Tibial nerve (tissue), 4 donors: ENCODE results near the gene PTPRE.

Source experiments
- EP300 ChIP-seq, 2 donors: sonication (generic); formaldehyde crosslinking; IDR thresholded peaks; one replicate each; pipeline ENCODE4 v1.6.1; 2017; ENCODE audit warnings: antibody characterized with exemption in 2 of 2, mild to moderate bottlenecking in 1 of 2
- POLR2A ChIP-seq, 2 donors: fragments of 450-650 bp; IDR thresholded peaks; one replicate each; pipeline ENCODE4 v1.6.1; 2017; ENCODE audit warnings: antibody characterized with exemption in 2 of 2, mild to moderate bottlenecking in 2 of 2, moderate library complexity in 2 of 2
- TF ChIP-seq, protein P1 (sequence below), 5 experiments: fragments of 200-600 bp in 3 of 5; fragments of 450-650 bp in 2 of 5; sonication (generic) in 3 of 5; IDR thresholded peaks; one replicate each; pipeline ENCODE4 v1.5.1; 2016 to 2019; ENCODE audit warnings: antibody characterized with exemption in 5 of 5, mild to moderate bottlenecking in 3 of 5, moderate library complexity in 2 of 5

DNA sequence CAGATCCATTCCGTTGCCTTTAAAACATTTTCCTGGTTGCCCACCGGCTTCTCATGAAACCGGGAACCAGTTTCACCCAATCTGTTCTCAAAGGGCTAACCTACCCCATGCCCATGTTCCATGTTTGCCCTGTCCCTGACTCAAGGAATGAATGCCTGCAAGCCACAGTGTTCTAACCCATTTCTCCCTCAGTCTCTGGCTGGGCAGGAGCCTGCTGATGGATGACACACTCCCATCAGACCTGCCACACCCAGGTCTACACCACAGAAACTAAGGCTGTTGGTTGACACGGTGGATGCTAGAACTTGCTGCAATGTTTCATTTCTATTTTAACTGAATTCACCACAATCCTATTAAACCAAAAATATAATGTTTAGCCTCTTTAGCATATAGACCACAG is 29.8 kb upstream of the PTPRE start:
- TF ChIP-seq, protein P1, sequence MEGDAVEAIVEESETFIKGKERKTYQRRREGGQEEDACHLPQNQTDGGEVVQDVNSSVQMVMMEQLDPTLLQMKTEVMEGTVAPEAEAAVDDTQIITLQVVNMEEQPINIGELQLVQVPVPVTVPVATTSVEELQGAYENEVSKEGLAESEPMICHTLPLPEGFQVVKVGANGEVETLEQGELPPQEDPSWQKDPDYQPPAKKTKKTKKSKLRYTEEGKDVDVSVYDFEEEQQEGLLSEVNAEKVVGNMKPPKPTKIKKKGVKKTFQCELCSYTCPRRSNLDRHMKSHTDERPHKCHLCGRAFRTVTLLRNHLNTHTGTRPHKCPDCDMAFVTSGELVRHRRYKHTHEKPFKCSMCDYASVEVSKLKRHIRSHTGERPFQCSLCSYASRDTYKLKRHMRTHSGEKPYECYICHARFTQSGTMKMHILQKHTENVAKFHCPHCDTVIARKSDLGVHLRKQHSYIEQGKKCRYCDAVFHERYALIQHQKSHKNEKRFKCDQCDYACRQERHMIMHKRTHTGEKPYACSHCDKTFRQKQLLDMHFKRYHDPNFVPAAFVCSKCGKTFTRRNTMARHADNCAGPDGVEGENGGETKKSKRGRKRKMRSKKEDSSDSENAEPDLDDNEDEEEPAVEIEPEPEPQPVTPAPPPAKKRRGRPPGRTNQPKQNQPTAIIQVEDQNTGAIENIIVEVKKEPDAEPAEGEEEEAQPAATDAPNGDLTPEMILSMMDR (IDR thresholded peaks at IDR 0.05), result no peak
- TF ChIP-seq EP300 (IDR thresholded peaks at IDR 0.05) (no peak), POLR2A (IDR thresholded peaks at IDR 0.05) (no peak)
